K562 (cell line): Measurements from ENCODE around the gene CMBL. TPM values are rescaled to one million over a fixed set of nuclear protein-coding genes. Genes with fewer than 3 reads are reported as not detected.

ENCODE experiments used
- ATAC-seq: fragments of 200-7000 bp; cut with Tn5 transposase; 3 replicates; pipeline ENCODE4 v1.9.1; 2020; ENCODE audit warnings: moderate library complexity
- BruUV-seq: library from RNA; stranded (reverse); fragments of 400-500 nt; replicated peaks from 2 replicates; lab custom pipeline; 2021; lab: Mats Ljungman, UMichigan
- CTCF ChIA-PET: fragments of 300-600 bp; formaldehyde crosslinking; extraction: SDS; loops from one replicate; lab custom pipeline; 2021; ENCODE audit warnings: low intra/inter-chr PET ratio; lab: Yijun Ruan, JAX
- POLR2A ChIA-PET: fragments of 300-600, 350-650 bp; sonication (Branson Sonifier 250); formaldehyde crosslinking; extraction: SDS; loops from one replicate; lab custom pipeline; 2021; ENCODE audit warnings: antibody characterized with exemption, inconsistent platforms; lab: Yijun Ruan, JAX
- DNase-seq, 4 experiments: peaks; one replicate each; pipeline versions ENCODE4 v3.0.0 to v3.0.0-alpha.2; 2011 to 2018; ENCODE audit warnings: low spot score in 3 of 4, mixed read lengths in 3 of 4; ENCODE audit errors: extremely low read depth in 1 of 4
- FAIRE-seq: peaks from 2 replicates; lab custom pipeline; 2011; peaks lifted over from hg19 to GRCh38; lab: Jason Lieb, UNC
- H2AFZ ChIP-seq: 2 replicates; pipeline ENCODE4 v1.6.0; 2011; ENCODE audit warnings: low read depth, low read length, control low read depth, inconsistent platforms
- H3K27ac ChIP-seq: fragments of 200-600 bp; 3 replicates; pipeline ENCODE4 v1.8.0; 2011; ENCODE audit warnings: low read depth, mild to moderate bottlenecking, control low read depth, inconsistent platforms, low read length, moderate library complexity, mixed read lengths; ENCODE audit errors: extremely low read depth
- H3K27me3 ChIP-seq, 2 experiments: fragments of 300-600 bp in 1 of 2; 2 replicates in 1 of 2; 3 replicates in 1 of 2; pipeline versions ENCODE4 v1.6.0 to v1.8.0; 2011; ENCODE audit warnings: inconsistent platforms in 2 of 2, low read length in 2 of 2, mild to moderate bottlenecking in 1 of 2, mixed read lengths in 1 of 2, moderate library complexity in 1 of 2; ENCODE audit not compliant: control insufficient read depth in 2 of 2, insufficient read depth in 2 of 2
- H3K36me3 ChIP-seq: fragments of 300-600 bp; 3 replicates; pipeline ENCODE4 v1.8.0; 2011; ENCODE audit warnings: mild to moderate bottlenecking, low read length, inconsistent platforms; ENCODE audit not compliant: control insufficient read depth, insufficient read depth
- H3K4me1 ChIP-seq, 2 experiments: fragments of 200-600 bp in 1 of 2; replicated peaks in 1 of 2; 2 replicates in 1 of 2; 3 replicates in 1 of 2; pipeline versions ENCODE4 v1.5.1 to v1.8.0; 2011; ENCODE audit warnings: inconsistent platforms in 2 of 2, low read length in 2 of 2, mild to moderate bottlenecking in 1 of 2, mixed read lengths in 1 of 2, moderate library complexity in 1 of 2; ENCODE audit not compliant: control insufficient read depth in 2 of 2, insufficient read depth in 2 of 2
- H3K4me2 ChIP-seq: 2 replicates; pipeline ENCODE4 v1.6.1; 2011; ENCODE audit warnings: low read length, control low read depth, inconsistent platforms, mixed read lengths; ENCODE audit not compliant: insufficient read depth
- H3K4me3 ChIP-seq: fragments of 200-600 bp; sonication (generic), shearing (Covaris generic); 2 replicates; pipeline ENCODE4 v1.5.1; 2016; ENCODE audit warnings: control low read depth, inconsistent platforms
- H3K79me2 ChIP-seq: fragments of 200-600 bp; 3 replicates; pipeline ENCODE4 v1.8.0; 2011; ENCODE audit warnings: low read length, inconsistent platforms; ENCODE audit not compliant: control insufficient read depth, insufficient read depth
- H3K9ac ChIP-seq, 2 experiments: 2 replicates each; pipeline versions ENCODE4 v1.6.0 to v1.6.1; 2011; ENCODE audit warnings: low read depth in 2 of 2, low read length in 2 of 2, control low read depth in 1 of 2, inconsistent platforms in 1 of 2, mild to moderate bottlenecking in 1 of 2, mixed read lengths in 1 of 2; ENCODE audit not compliant: insufficient read depth in 1 of 2
- H3K9me1 ChIP-seq: one replicate; pipeline ENCODE4 v1.6.0; 2011; ENCODE audit warnings: inconsistent platforms, mild to moderate bottlenecking, low read length, moderate library complexity; ENCODE audit not compliant: control insufficient read depth, insufficient read depth
- H3K9me3 ChIP-seq: replicated peaks from 2 replicates; pipeline ENCODE4 v1.5.1; 2011; ENCODE audit warnings: low read depth, low read length, inconsistent platforms; ENCODE audit not compliant: control insufficient read depth, insufficient read depth
- H4K20me1 ChIP-seq: replicated peaks from 2 replicates; pipeline ENCODE4 v1.6.1; 2011; ENCODE audit warnings: low read length, inconsistent platforms, mixed read lengths; ENCODE audit not compliant: control insufficient read depth, insufficient read depth
- ARID2 ChIP-seq: fragments of 450-650 bp; IDR thresholded peaks from 2 replicates; pipeline ENCODE4 v1.6.1; 2017; ENCODE audit warnings: antibody characterized with exemption, mild to moderate bottlenecking
- DDX20 ChIP-seq: fragments of 450-650 bp; IDR thresholded peaks from 2 replicates; pipeline ENCODE4 v1.6.1; 2016; ENCODE audit warnings: missing genetic modification characterization, low read depth, mild to moderate bottlenecking, missing compliant biosample characterization, moderate library complexity
- FOXJ2 ChIP-seq: fragments of 200-800 bp; sonication (Bioruptor generic); IDR thresholded peaks from 2 replicates; pipeline ENCODE4 v1.6.1; 2016; ENCODE audit warnings: missing genetic modification characterization, missing compliant biosample characterization
- FOXJ3 ChIP-seq: sonication (generic); formaldehyde crosslinking; IDR thresholded peaks from 2 replicates; pipeline ENCODE4 v1.4.0; 2020; ENCODE audit warnings: mild to moderate bottlenecking, missing genetic modification reagents
- GABPA ChIP-seq: fragments of 200-800 bp; sonication (Bioruptor generic); conservative IDR thresholded peaks from 2 replicates; pipeline ENCODE4 v1.6.1; 2016; ENCODE audit warnings: low read depth, missing genetic modification characterization, missing compliant biosample characterization
- PHF21A ChIP-seq: fragments of 450-650 bp; IDR thresholded peaks from 2 replicates; pipeline ENCODE4 v1.6.1; 2017; ENCODE audit warnings: low read depth, borderline replicate concordance
- PHTF2 ChIP-seq: fragments of 250-450 bp; sonication (Bioruptor Pico); IDR thresholded peaks from 2 replicates; pipeline ENCODE4 v1.5.0; 2021; ENCODE audit warnings: mild to moderate bottlenecking
- SMARCA4 ChIP-seq: fragments of 450-650 bp; IDR thresholded peaks from 2 replicates; pipeline ENCODE4 v1.6.1; 2016
- SPI1 ChIP-seq: IDR thresholded peaks from 2 replicates; pipeline ENCODE4 v1.6.1; 2011; ENCODE audit warnings: low read depth, low read length, control low read depth, borderline replicate concordance
- ZFX ChIP-seq: sonication (generic); formaldehyde crosslinking; IDR thresholded peaks from 2 replicates; pipeline ENCODE4 v1.8.0; 2022; ENCODE audit warnings: mild to moderate bottlenecking, missing genetic modification reagents, moderate library complexity
- ZNF232 ChIP-seq: sonication (generic); formaldehyde crosslinking; IDR thresholded peaks from 2 replicates; pipeline ENCODE4 v1.8.0; 2022; ENCODE audit warnings: mild to moderate bottlenecking, missing genetic modification reagents
- WGBS: fragments of 100-300 bp; shearing (Covaris generic); methylation state at CpG from one replicate; pipeline ENCODE4 v1.1.6; 2016; ENCODE audit warnings: low coverage, mixed read lengths; ENCODE audit not compliant: insufficient coverage; ENCODE audit errors: missing lambda C conversion rate; 5-methylcytosine and 5-hydroxymethylcytosine counted together
- in situ Hi-C: fragments of 300-500 bp; cut with MboI; formaldehyde crosslinking; loops from 4 replicates; pipeline ENCODE4 v1.15.0; 2018; ENCODE audit warnings: inconsistent platforms, mixed read lengths
- intact Hi-C: fragments of 100-400 bp; cut with micrococcal nuclease; formaldehyde crosslinking; loops from 2 replicates; pipeline ENCODE4 v1.14.2; 2022
- polyA plus RNA-seq, 8 experiments: library from polyadenylated mRNA; depleted of rRNA in 4 of 8; stranded (reverse) in 5 of 8; unstranded in 3 of 8; fragments of >200 nt; fragmentation: Nextera tagmentation in 2 of 8; fragmentation: Illumina TruSeq in 1 of 8; extraction: Ambion mirVana in 2 of 8; extraction: Trizol in 1 of 8; gene quantifications; 2 replicates each; pipeline versions ENCODE4 v1.2.1 to v1.2.3, GENCODE V29; 2011 to 2014; ENCODE audit warnings: inconsistent platforms in 1 of 8, missing spikeins in 1 of 8
- total RNA-seq, 7 experiments: library from RNA; depleted of rRNA in 6 of 7; stranded (reverse); fragments of >200 nt in 6 of 7; fragmentation: Illumina TruSeq in 2 of 7; extraction: Trizol in 2 of 7; gene quantifications; 2 replicates each; pipeline versions ENCODE4 v1.2.1 to v1.2.3, GENCODE V29; 2011 to 2021; ENCODE audit warnings: low replicate concordance in 1 of 7
- TF ChIP-seq, protein P1 (sequence below), 2 experiments: IDR thresholded peaks; 2 replicates each; pipeline ENCODE4 v1.6.1; 2012; ENCODE audit warnings: improper control_type of control experiment in 2 of 2, low read depth in 2 of 2, low read length in 2 of 2, borderline replicate concordance in 1 of 2
- TF ChIP-seq, protein P2 (sequence below): fragments of 250-450 bp; sonication (Bioruptor Pico); IDR thresholded peaks from 2 replicates; pipeline ENCODE4 v1.8.0; 2022; ENCODE audit warnings: inconsistent platforms, mild to moderate bottlenecking, moderate library complexity, borderline replicate concordance
- TF ChIP-seq, protein P3 (sequence below): sonication (generic); formaldehyde crosslinking; IDR thresholded peaks from 2 replicates; pipeline ENCODE4 v1.8.0; 2023; ENCODE audit warnings: mild to moderate bottlenecking, missing genetic modification reagents
- TF ChIP-seq, protein P4 (sequence below): fragments of 250-450 bp; sonication (Bioruptor Pico); IDR thresholded peaks from 2 replicates; pipeline ENCODE4 v1.5.0; 2021; ENCODE audit warnings: mild to moderate bottlenecking, borderline replicate concordance

The CMBL gene
- total and polyA plus RNA-seq, 9 of the 15 experiments (the other 6 are each of a cell fraction or from before 2014, with no cell fraction given) = 22.6 to 192 (median 71.1) TPM

DNA sequence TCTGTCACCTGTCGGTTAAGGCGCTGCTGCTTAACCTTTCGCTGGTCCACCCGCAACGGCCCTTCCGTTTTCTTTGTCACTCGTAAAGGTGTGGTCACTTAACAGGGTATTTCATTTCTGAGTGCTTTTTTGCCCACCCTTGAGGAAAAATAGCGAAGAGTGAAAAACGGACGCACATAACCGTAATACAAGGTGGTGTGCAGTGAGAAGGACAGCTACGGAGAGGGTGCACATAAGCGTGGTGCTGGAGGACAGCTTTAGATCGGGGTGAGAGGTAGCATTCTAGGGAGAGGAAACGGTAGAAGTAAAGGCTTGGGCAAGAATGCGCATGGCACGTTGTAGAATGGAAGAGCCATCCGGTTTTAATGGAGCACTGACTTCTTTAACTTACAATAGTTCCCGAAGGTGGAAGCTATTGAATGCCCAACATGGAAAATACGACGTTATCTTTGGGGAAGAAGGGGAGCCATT is 56.9 kb downstream of the CMBL start:
- no peaks in the 10 kb centered on the region for H3K9me3 ChIP-seq
- peak overlapping the region; percentile 95 for H3K27ac ChIP-seq
- peak overlapping the region; percentile 94 for H2AFZ ChIP-seq
- intact Hi-C loops = loop anchor here (5.0 kb wide), 2 partner anchors 56 to 101 kb away; partner anchors contain the start of genes CMBL and MARCHF6
- peak overlapping the region; percentile 100 for H3K4me2 ChIP-seq
- no peak for FAIRE-seq
- ChIA-PET POLR2A (interaction anchor here (0.8 to 5.6 kb wide), 10 partner anchors 11 to 155 kb away, joined by 3 to 72 read pairs (median 4); partner anchors contain the start of gene MARCHF6), CTCF (no interaction called here)
- no TSS peak for BruUV-seq
- peaks cover 29% of the 10 kb centered on the region for H4K20me1 ChIP-seq
- ATAC-seq = peak; percentile 23
- in situ Hi-C loops = no loop called here
- peaks cover 56% of the 10 kb centered on the region for H3K36me3 ChIP-seq
- H3K4me3 ChIP-seq = peak overlapping the region; percentile 83
- H3K9me1 ChIP-seq = peaks cover 3% of the 10 kb centered on the region
- WGBS = under 1% methylated on average over 21 of the region's 21 CpGs
- peaks cover 91% of the 10 kb centered on the region for H3K79me2 ChIP-seq
- peaks cover 12 to 20% of the 10 kb centered on the region in 2 experiments for H3K4me1 ChIP-seq
- peak in 1 of 4 experiments; percentile 36 for DNase-seq
- H3K9ac ChIP-seq = peak overlapping the region; percentile 99 to 100
- H3K27me3 ChIP-seq = no peaks in the 10 kb centered on the region
- TF ChIP-seq, protein P1, sequence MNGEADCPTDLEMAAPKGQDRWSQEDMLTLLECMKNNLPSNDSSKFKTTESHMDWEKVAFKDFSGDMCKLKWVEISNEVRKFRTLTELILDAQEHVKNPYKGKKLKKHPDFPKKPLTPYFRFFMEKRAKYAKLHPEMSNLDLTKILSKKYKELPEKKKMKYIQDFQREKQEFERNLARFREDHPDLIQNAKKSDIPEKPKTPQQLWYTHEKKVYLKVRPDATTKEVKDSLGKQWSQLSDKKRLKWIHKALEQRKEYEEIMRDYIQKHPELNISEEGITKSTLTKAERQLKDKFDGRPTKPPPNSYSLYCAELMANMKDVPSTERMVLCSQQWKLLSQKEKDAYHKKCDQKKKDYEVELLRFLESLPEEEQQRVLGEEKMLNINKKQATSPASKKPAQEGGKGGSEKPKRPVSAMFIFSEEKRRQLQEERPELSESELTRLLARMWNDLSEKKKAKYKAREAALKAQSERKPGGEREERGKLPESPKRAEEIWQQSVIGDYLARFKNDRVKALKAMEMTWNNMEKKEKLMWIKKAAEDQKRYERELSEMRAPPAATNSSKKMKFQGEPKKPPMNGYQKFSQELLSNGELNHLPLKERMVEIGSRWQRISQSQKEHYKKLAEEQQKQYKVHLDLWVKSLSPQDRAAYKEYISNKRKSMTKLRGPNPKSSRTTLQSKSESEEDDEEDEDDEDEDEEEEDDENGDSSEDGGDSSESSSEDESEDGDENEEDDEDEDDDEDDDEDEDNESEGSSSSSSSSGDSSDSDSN (IDR thresholded peaks at IDR 0.05; ENCODE audit: borderline replicate concordance in 1 of 2, low read depth in 2 of 2, low read length in 2 of 2) = peak in 1 of 2 experiments; percentile 18; a peak in 1 of 4 replicates
- TF ChIP-seq DDX20 (no peak), ARID2 (peak; percentile 33; the same call in 1 of the 2 replicates), GABPA (tag) (no peak), PHF21A (no peak), PHTF2 (CRISPR knock-in tag) (no peak), SPI1 (0 out of 2 replicates have a peak, but pooled peaks have one; percentile 18), SMARCA4 (peak; percentile 51), ZNF232 (CRISPR knock-in tag) (0 out of 2 replicates have a peak, but pooled peaks have one; percentile 12), FOXJ3 (CRISPR knock-in tag) (no peak), ZFX (no peak), FOXJ2 (tag) (no peak)
- TF ChIP-seq, protein P2, sequence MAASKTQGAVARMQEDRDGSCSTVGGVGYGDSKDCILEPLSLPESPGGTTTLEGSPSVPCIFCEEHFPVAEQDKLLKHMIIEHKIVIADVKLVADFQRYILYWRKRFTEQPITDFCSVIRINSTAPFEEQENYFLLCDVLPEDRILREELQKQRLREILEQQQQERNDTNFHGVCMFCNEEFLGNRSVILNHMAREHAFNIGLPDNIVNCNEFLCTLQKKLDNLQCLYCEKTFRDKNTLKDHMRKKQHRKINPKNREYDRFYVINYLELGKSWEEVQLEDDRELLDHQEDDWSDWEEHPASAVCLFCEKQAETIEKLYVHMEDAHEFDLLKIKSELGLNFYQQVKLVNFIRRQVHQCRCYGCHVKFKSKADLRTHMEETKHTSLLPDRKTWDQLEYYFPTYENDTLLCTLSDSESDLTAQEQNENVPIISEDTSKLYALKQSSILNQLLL (CRISPR knock-in tag) = no peak
- TF ChIP-seq, protein P3, sequence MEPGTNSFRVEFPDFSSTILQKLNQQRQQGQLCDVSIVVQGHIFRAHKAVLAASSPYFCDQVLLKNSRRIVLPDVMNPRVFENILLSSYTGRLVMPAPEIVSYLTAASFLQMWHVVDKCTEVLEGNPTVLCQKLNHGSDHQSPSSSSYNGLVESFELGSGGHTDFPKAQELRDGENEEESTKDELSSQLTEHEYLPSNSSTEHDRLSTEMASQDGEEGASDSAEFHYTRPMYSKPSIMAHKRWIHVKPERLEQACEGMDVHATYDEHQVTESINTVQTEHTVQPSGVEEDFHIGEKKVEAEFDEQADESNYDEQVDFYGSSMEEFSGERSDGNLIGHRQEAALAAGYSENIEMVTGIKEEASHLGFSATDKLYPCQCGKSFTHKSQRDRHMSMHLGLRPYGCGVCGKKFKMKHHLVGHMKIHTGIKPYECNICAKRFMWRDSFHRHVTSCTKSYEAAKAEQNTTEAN = peak; percentile 14; the same call in 1 of the 2 replicates
- TF ChIP-seq, protein P4, sequence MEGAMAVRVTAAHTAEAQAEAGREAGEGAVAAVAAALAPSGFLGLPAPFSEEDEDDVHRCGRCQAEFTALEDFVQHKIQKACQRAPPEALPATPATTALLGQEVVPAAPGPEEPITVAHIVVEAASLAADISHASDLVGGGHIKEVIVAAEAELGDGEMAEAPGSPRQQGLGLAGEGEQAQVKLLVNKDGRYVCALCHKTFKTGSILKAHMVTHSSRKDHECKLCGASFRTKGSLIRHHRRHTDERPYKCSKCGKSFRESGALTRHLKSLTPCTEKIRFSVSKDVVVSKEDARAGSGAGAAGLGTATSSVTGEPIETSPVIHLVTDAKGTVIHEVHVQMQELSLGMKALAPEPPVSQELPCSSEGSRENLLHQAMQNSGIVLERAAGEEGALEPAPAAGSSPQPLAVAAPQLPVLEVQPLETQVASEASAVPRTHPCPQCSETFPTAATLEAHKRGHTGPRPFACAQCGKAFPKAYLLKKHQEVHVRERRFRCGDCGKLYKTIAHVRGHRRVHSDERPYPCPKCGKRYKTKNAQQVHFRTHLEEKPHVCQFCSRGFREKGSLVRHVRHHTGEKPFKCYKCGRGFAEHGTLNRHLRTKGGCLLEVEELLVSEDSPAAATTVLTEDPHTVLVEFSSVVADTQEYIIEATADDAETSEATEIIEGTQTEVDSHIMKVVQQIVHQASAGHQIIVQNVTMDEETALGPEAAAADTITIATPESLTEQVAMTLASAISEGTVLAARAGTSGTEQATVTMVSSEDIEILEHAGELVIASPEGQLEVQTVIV (CRISPR knock-in tag) = no peak
